ENCODE results near the gene QKI.

DNA sequence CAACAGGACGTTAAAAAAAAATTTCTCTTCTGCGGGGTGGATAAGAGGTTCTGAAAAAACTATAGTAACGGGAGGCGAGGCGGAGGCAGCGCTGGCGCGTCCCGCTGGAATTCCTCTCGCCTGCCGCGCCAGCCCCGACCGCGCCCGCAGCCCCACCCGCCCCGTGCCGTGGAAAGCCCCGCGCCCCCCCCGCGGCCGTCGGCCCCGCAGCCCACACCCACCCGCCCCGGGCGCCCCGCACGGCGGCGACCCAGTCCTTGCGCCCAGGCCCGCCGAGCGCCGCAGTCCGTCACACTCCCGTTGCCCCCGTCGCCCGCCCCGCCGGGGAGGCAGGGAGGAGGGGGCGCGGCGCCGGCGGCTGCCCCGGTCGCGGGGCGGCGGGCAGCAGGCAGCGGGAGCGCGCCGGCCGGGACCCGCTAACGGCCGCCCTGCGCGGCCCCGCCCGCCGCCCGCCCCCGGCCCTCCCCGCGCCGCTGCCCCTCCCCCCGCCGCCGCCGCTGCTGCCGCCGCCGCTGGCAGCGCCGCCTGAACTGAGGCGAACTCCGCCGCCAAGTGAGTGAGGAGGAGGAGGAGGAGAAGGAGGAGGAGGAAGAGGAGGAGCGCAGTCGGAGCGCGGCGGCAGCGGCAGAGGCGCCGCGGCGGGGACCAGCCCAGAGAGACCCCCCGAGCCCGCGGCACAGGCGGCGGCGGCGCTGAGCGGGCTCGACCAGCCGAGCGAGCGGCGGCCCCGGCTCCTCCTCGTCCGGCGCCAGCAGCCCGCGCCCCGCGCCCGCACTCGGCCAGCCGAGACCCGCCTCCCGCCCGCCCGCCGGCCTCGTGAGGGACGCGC lies at the start of gene QKI:
- TF ChIP-seq GATA2 (IDR thresholded peaks at IDR 0.05; ENCODE audit: low read depth, low read length) (no peak), GATA3 (IDR thresholded peaks at IDR 0.05; ENCODE audit: low read depth, low read length) (no peak)

All from SH-SY5Y (cell line).